GM12801 (cell line): Measurements from ENCODE around the gene IL36A.

Experiments used
- TF ChIP-seq, protein P1 (sequence below): IDR thresholded peaks from one replicate; pipeline ENCODE4 v1.5.1; 2011; ENCODE audit warnings: control low read depth; ENCODE audit not compliant: insufficient read length; ENCODE audit errors: extremely low read depth

Gene IL36A

DNA sequence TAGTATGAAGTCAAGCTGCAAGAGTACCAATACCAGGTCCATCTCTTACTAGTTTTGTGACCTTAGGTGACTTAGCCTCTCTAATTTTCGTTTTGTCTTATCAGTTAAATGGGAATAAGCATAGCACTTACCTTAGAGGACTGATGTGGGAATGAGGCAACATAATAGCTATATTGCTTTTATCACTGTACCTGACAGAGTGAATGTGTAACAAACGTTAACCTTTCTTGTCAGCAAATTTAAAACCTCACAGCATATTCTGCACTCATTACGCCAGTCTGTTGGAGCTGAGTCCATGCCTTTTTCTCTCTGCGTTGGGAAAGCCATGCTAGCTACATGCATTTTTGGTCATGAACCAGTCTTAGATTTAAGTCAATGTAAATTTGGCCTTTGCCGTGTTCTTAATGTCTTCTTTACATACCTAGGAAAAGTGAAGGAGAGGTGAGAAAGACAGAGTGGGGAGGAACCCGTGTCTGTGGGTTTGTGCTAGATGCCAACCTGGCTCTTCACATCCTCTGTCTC, 47.2 kb downstream of the IL36A start, which contains the start of gene IL36B:
TSS of gene IL36B (minus strand) at position 472 of the 522 bp plus-strand sequence.
- TF ChIP-seq, protein P1, sequence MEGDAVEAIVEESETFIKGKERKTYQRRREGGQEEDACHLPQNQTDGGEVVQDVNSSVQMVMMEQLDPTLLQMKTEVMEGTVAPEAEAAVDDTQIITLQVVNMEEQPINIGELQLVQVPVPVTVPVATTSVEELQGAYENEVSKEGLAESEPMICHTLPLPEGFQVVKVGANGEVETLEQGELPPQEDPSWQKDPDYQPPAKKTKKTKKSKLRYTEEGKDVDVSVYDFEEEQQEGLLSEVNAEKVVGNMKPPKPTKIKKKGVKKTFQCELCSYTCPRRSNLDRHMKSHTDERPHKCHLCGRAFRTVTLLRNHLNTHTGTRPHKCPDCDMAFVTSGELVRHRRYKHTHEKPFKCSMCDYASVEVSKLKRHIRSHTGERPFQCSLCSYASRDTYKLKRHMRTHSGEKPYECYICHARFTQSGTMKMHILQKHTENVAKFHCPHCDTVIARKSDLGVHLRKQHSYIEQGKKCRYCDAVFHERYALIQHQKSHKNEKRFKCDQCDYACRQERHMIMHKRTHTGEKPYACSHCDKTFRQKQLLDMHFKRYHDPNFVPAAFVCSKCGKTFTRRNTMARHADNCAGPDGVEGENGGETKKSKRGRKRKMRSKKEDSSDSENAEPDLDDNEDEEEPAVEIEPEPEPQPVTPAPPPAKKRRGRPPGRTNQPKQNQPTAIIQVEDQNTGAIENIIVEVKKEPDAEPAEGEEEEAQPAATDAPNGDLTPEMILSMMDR: no peak

DNA sequence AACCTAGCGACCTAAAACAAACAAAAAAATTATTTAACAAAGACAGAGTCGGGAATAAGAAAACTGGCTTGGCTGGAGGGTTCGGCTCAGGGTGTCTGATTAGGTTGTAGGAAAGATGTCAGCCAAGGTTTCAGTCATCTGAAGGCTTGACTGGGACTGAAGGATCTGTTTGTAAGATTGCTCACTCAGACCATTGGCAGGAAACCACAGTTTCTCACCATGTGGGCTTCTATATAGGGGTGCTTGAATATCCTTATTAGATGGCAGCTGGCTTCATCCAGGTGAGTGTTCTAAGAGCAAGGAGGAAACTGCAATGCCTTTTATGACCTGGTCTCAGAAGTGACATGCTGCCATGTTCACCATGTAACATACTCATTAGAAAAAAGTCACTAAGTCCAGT, 48.4 kb downstream of the IL36A start:
- TF ChIP-seq, protein P1: no peak

DNA sequence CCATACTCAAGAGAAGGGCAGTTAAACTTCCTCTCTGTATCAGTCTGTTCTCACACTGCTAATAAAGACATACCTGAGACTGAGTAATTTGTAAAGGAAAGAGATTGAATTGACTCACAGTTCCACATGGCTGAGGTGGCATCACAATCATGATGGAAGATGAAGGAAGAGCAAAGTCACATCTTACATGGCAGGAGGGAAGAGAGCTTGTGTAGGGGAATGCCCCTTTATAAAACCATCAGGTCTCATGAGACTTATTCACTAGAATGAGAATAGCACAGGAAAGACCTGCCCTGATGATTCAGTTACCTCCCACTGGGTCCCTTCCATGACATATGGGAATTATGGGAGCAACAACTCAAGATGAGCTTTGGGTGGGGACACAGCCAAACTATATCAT, 48.8 kb downstream of the IL36A start:
- TF ChIP-seq, protein P1: no peak

DNA sequence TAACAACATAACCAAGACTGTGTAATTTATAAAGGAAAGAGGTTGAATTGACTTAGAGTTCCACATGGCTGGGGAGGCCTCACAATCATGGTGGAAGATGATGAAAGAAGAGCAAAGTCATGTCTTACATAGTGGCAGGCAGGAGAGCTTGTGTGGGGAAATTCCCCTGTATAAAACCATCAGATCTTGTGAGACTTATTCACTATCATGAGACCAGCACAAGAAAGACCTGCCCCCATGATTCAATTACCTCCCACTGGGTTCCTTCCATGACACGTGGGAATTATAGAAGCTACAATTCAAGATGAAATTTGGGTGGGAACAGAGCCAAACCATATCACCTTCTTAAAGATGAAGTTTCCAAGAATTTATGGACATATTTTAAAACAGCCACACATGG, 51.3 kb downstream of the IL36A start:
- TF ChIP-seq, protein P1: no peak

DNA sequence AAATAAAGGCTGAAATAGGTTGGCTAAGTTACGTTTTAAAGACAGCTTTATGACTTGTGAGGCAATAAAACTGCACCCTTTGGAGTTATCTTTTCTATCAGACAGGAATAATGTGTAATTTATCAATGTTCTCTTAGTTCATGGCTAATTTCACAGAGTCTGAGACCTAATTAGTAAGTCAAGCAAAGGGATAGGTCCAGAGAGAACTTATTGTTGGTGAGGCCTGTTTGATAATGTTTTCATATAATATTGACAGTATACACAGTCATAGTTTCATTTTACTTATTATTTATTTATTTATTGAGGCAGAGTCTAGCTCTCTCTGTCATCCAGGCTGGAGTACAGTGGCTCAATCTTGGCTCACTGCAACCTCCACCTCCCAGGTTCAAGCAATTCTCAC, 51.9 kb downstream of the IL36A start:
- TF ChIP-seq, protein P1: no peak
